ENCODE measurements around the gene JCAD.
"Not testable (repeated sequence)": the region's sequence is repeated elsewhere in the genome, so short reads cannot be mapped to it uniquely, and the experiment has no call there.

The JCAD gene

DNA sequence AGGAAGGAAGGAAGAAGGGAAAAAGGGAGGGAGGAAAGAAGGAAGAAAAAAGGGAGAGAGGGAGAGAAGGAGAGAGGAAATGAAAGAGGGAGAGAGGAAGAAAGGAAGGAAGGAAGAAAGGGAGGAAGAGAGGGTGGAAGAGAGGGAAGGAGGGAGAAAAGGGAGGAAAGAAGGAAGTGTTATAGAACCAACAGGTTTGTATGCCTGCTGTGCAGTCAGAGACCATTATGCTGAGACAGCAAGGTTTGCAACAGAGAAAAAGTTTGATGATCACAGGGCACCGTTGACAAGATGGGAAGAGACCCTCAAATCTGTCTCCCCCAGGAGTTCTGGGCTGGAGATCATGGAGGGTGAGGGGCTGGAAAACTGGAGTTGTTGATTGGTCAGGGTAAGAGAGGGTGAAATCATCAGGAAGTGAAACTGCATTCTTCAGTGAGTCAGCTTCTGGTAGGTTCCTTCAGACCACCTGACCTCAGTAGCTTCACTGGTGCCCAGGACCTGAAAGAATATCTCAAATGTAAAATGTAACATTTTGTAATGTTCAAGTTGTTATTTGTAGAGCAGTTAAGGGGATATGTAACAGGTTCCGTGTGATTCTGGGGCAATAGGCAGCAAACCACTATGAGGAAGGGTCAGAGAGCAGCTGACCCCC lies 76.3 kb downstream of the JCAD start:
- DNase-seq (ENCODE audit: low read depth), result no peak

GRCh38 chr10:29981510-29981909 lies 77.9 kb downstream of the JCAD start:
- DNase-seq (ENCODE audit: low read depth), result no peak

- DNase-seq (ENCODE audit: low read depth), result no peak
These were observed 79.3 kb downstream of the JCAD start for GRCh38 chr10:29980084-29980483.

- DNase-seq (ENCODE audit: low read depth), result not testable (repeated sequence)
These were observed 80.0 kb downstream of the JCAD start for GRCh38 chr10:29979421-29979779.

DNA sequence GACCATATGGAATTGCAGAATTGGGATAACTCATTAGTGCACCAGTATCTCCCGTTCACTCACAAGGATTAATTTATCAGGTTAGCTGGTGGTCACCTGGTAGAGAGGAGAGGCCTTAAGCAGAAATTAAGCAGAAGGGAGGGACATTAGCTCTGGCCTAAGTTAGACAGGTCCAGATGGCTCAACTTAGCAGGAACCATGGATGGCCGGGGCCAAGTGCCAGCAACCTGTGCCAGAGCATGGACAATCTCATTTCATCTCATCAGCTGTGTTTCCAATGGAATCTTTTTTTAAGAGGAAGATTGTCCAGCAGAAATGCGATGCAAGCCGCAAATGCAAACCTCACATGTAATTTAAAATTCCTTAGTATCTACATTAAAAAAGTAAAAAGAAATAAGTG lies 82.2 kb downstream of the JCAD start:
- DNase-seq (ENCODE audit: low read depth), result no peak

DNA sequence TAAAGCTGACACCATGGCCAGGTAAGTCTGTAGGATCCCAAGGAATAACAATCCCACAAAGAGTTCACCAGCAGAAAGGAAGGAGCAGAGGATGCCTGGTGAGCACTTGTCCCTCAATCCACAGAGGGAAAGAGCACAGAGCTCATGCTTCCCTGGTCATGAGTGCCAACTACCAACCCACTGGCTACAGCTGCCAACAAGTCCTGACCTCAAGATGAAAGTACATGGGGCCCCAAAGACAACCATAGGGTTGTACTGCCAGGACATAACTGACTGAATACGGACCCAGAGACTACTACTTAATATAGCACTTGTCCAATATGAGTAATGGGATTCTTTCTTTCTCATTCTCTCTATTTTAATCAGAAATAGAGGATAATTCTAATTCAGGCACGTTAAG lies 83.3 kb downstream of the JCAD start:
- no peak for DNase-seq (ENCODE audit: low read depth)

- DNase-seq (ENCODE audit: low read depth), result no peak
These were observed 84.6 kb downstream of the JCAD start for GRCh38 chr10:29974773-29975172.

DNA sequence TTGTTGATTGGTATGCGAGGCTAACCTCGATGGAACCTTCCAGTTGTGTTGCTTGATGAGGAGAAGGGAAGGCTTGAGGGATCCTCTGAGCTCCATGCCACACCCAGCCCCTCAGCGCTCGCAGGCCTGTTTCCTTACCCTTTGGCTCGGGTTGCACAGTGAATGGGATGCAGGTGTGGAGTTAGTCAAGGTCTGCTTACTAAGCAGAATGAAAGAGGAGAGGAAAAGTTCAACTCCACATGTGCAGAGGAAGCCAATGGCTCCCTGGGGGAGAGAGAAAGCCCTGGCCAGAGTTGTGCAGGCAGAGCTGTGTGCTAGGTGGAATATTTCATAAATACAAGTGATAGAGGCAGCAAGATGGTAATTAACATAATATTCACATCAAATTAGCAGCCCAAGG lies 85.5 kb downstream of the JCAD start:
- DNase-seq (ENCODE audit: low read depth), result no peak

DNA sequence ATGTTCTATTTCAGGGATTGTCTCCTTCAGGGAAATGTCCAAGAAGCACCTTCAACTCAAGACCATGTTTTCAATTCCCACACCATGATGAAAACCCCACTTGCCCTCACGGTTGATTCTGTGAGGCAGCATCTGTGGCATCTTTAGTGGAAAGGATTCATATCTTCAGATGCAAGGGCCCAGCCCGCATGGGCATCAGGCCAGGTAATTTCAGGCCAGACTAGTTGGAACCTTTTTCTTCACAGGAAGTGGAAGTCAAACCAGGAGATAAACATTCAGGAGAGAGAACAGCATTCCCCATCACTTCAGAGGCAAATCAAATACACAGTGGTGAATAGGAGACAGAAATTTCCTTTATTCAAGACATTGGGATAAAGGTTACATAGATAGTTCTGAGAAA lies 88.8 kb downstream of the JCAD start:
- DNase-seq (ENCODE audit: low read depth), result no peak

DNA sequence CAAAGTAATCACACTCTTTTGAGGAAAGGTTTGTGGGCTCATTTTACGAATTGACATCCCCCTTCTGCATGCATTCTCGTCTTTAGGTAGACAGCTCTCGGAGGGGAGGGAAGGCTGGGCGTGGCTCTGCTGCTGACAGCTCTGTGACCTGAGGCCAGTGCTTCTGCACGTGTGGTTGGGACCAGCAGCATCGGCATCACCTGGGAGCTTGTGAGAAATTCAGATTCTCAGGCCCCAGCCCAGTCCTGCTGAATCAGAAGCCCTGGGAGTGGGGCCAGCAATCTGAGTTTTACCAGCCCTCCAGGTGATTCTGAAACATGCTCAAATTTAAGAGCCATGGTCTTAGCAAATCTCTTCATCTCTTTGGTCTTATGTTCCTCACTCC lies 89.4 kb downstream of the JCAD start:
- DNase-seq (ENCODE audit: low read depth), result no peak

GRCh38 chr10:29969255-29970011 lies 90.0 kb downstream of the JCAD start:
- no peak for DNase-seq (ENCODE audit: low read depth)

GRCh38 chr10:29968585-29968984 lies 90.8 kb downstream of the JCAD start:
- no peak for DNase-seq (ENCODE audit: low read depth)

DNA sequence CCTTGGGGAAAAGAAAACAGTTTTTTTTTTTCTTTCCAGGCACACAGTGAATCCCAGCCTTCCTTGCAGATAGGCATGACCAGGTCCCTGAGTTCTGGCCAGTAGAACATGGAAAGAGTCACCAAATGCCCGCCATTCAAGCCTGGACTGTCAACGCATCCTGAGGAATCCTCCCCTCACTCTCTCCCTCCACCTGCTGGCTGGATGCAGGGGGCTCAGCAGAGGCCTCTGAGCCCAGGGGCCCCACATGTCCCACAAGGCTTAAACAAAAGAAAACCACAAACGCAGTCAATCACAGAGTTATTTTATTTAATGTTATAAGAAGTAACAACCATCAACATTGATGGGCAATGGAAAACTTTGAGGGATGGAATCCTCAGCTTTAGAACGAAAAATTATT lies 93.1 kb downstream of the JCAD start:
- no peak for DNase-seq (ENCODE audit: low read depth)

Measured in EH (cell line).